Measurements from ENCODE around the gene SSH2. TPM values are rescaled to one million over a fixed set of nuclear protein-coding genes. Genes with fewer than 3 reads are reported as not detected.

The SSH2 gene
- total and polyA plus RNA-seq, 2 of the 13 experiments (the other 11 are each of a cell fraction or from before 2014, with no cell fraction given): 6.0 to 6.4 TPM

DNA sequence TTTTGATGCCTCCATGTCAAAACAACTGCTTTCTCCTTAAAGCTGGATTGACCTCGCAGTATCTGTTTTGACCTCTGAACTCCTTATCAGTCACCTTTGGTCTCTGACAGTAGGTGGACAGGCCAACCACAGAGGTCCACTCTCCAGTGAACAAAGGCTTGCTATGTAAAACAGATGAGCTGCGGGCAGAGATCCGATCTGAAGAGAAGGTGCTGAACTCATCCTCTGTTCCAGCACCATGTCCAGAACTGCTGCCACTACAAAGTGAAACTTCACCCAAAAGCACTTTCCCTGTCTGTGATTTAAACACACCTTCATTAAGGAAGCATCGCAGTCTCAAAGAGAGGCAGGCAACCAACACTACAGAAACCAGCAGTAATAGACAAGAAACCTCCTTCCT is 190.0 kb downstream of the SSH2 start (continued):
- TF ChIP-seq ZHX1 (CRISPR knock-in tag; IDR thresholded peaks at IDR 0.05; ENCODE audit: low read depth): 0 out of 2 replicates have a peak, but pooled peaks have one; percentile 46
- TF ChIP-seq IKZF4 (CRISPR knock-in tag; IDR thresholded peaks at IDR 0.05; ENCODE audit: borderline replicate concordance, low read depth, not compliant biosample characterization): no peak
- 0 out of 2 replicates have a peak, but pooled peaks have one; percentile 11 for TF ChIP-seq ZNF12 (CRISPR knock-in tag; IDR thresholded peaks at IDR 0.05)
- TF ChIP-seq NR2C2 (CRISPR knock-in tag; IDR thresholded peaks at IDR 0.05; ENCODE audit: borderline replicate concordance): peak; percentile 96
- TF ChIP-seq NR2F1 (CRISPR knock-in tag; IDR thresholded peaks at IDR 0.05): peak; percentile 95 to 96
- TF ChIP-seq ZNF747 (CRISPR knock-in tag; IDR thresholded peaks at IDR 0.05; ENCODE audit: borderline replicate concordance): peak; percentile 35; the same call in 1 of the 2 replicates
- peak; percentile 53; the same call in 1 of the 2 replicates for TF ChIP-seq ZNF605 (CRISPR knock-in tag; IDR thresholded peaks at IDR 0.05)
- peak; percentile 80 for TF ChIP-seq ZMYM3 (CRISPR knock-in tag; IDR thresholded peaks at IDR 0.05)
- no peak for TF ChIP-seq GTF3A (CRISPR knock-in tag; conservative IDR thresholded peaks at IDR 0.05)
- no peak for TF ChIP-seq U2AF1 (optimal IDR thresholded peaks at IDR 0.05; ENCODE audit: low read depth, low read length)
- TF ChIP-seq, protein P1, sequence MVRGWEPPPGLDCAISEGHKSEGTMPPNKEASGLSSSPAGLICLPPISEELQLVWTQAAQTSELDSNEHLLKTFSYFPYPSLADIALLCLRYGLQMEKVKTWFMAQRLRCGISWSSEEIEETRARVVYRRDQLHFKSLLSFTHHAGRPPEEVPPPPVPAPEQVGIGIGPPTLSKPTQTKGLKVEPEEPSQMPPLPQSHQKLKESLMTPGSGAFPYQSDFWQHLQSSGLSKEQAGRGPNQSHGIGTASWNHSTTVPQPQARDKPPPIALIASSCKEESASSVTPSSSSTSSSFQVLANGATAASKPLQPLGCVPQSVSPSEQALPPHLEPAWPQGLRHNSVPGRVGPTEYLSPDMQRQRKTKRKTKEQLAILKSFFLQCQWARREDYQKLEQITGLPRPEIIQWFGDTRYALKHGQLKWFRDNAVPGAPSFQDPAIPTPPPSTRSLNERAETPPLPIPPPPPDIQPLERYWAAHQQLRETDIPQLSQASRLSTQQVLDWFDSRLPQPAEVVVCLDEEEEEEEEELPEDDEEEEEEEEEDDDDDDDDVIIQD (CRISPR knock-in tag; IDR thresholded peaks at IDR 0.05; ENCODE audit: low read depth): peak; percentile 97
- TF ChIP-seq, protein P2, sequence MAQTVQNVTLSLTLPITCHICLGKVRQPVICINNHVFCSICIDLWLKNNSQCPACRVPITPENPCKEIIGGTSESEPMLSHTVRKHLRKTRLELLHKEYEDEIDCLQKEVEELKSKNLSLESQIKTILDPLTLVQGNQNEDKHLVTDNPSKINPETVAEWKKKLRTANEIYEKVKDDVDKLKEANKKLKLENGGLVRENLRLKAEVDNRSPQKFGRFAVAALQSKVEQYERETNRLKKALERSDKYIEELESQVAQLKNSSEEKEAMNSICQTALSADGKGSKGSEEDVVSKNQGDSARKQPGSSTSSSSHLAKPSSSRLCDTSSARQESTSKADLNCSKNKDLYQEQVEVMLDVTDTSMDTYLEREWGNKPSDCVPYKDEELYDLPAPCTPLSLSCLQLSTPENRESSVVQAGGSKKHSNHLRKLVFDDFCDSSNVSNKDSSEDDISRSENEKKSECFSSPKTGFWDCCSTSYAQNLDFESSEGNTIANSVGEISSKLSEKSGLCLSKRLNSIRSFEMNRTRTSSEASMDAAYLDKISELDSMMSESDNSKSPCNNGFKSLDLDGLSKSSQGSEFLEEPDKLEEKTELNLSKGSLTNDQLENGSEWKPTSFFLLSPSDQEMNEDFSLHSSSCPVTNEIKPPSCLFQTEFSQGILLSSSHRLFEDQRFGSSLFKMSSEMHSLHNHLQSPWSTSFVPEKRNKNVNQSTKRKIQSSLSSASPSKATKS (CRISPR knock-in tag; IDR thresholded peaks at IDR 0.05): no peak
- no peak for TF ChIP-seq ZNF317 (CRISPR knock-in tag; IDR thresholded peaks at IDR 0.05)
- peak; percentile 78; the same call in 1 of the 2 replicates for TF ChIP-seq HMG20B (CRISPR knock-in tag; conservative IDR thresholded peaks at IDR 0.05)
- TF ChIP-seq XRCC5 (optimal IDR thresholded peaks at IDR 0.05; ENCODE audit: low read length): peak; percentile 54
- TF ChIP-seq, protein P3, sequence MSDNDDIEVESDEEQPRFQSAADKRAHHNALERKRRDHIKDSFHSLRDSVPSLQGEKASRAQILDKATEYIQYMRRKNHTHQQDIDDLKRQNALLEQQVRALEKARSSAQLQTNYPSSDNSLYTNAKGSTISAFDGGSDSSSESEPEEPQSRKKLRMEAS (IDR thresholded peaks at IDR 0.05): peak; percentile 36; the same call in 1 of the 2 replicates
- 0 out of 2 replicates have a peak, but pooled peaks have one; percentile 50 for TF ChIP-seq TCF7 (IDR thresholded peaks at IDR 0.05; ENCODE audit: low read depth)
- no peak for TF ChIP-seq KLF13 (CRISPR knock-in tag; IDR thresholded peaks at IDR 0.05)
- TF ChIP-seq ZNF549 (CRISPR knock-in tag; IDR thresholded peaks at IDR 0.05): no peak
- no peak; the same call in 1 of the 2 replicates for TF ChIP-seq MIER3 (CRISPR knock-in tag; IDR thresholded peaks at IDR 0.05; ENCODE audit: borderline replicate concordance)
- no peak for TF ChIP-seq SP2 (CRISPR knock-in tag; IDR thresholded peaks at IDR 0.05)
- no peak for TF ChIP-seq PTBP1 (IDR thresholded peaks at IDR 0.05; ENCODE audit: low read depth, low read length, poor library complexity, severe bottlenecking)
- no peak for TF ChIP-seq ZNF784 (CRISPR knock-in tag; IDR thresholded peaks at IDR 0.05; ENCODE audit: borderline replicate concordance)
- no peak for TF ChIP-seq ZFP82 (CRISPR knock-in tag; IDR thresholded peaks at IDR 0.05; ENCODE audit: borderline replicate concordance)

Measured in HepG2 (cell line).